ENCODE results near the gene IFITM5.

The IFITM5 gene

DNA sequence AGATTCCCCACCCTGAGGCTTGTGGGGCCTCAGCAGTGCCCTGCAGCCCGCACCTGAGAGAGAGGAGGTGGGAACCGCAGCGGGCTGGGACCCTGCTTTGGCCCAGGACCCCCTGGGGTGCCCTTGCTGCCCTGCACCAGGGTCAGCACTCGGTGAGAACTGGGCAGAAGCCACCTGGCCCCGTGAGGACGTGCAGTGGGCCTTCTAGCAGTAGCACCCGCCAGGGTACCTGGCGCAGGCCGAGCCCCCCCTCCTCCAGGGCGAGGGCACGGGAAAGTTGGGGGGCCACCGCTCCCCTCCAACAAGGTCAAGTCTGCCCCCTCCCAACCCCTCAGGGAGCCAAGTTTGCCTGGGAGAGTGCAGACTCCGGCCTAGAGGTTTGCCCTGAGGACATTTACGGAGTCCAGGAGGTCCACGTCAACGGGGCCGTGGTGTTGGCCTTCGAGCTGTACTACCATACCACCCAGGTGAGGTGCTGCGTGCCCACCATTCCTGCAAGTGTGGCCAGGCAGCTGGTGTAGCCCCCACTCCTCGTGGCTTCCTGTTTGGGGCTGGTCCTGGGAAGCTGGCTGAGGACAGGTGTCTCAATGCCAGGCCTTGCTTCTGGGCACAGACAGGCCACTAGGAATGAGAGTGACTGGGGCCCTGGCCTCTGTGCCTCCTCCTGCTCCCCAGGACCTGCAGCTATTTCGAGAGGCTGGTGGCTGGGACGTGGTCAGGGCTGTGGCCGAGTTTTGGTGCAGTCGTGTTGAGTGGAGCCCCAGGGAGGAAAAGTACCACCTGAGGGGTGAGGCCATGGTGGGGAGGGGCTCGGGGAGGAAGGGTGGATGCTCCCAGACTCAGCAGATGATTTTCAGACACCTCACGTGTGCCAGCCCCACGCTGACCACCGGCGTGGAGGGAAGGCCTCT lies 6.9 kb downstream of the IFITM5 start:
- no peak for TF ChIP-seq FOXP2 (optimal IDR thresholded peaks at IDR 0.05; ENCODE audit: borderline replicate concordance, extremely low read depth, extremely low read length, insufficient read depth)
- TF ChIP-seq REST (IDR thresholded peaks at IDR 0.05; ENCODE audit: insufficient read depth in 1 of 2, low read depth in 2 of 2, low read length in 2 of 2), result no peak
- TF ChIP-seq TAF1 (IDR thresholded peaks at IDR 0.05; ENCODE audit: borderline replicate concordance, insufficient read depth, low read length), result no peak
- no peak for TF ChIP-seq SIN3A (IDR thresholded peaks at IDR 0.05; ENCODE audit: borderline replicate concordance, insufficient read depth, low read length)
- TF ChIP-seq POLR2AphosphoS5 (IDR thresholded peaks at IDR 0.05; ENCODE audit: low read depth, low read length), result no peak

DNA sequence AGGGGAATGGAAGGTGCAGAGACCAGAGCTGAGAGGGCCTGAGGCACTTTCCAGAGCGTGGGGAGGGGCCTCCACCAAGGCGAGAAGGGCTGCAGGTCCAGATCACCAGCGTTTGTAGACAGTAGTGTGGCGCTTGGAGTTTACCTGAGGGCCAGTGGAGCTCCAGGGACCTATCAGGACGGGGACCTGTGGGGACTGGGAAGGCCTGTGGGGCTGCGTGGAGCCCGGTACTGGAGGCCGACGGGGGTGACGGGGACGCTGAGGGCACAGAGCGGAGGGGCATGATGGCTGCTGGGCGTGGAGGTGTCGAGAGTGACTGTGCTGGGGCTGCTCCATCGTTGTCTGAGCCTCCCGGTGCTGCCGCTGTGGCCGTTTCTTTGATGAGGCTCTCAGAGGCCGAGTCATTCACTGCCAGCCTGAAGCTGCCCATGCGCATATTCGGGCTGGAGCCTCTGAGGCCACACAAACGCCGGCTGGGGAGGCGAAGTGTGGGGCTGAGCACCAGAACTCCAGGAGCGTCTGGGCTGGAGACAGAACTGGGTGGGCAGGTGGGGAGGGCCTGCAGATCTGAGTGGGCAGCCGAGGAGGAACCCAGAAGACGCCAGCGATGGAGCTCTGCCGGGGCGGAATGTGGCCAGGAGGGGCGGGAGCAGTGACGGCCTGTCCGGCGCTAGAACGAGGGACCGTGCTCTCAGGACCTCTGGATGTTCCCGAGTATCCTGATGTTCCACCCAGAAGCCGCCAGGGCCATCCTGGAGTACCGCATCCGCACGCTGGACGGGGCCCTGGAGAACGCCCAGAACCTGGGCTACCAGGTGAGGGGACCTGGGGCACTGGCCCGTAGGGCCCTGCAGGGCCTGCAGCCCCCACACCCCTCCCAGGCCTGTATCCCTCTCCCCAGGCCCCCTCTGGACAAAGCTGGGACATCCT lies 7.8 kb downstream of the IFITM5 start:
- TF ChIP-seq POLR2AphosphoS5 (IDR thresholded peaks at IDR 0.05; ENCODE audit: low read depth, low read length) (no peak), TAF1 (IDR thresholded peaks at IDR 0.05; ENCODE audit: borderline replicate concordance, insufficient read depth, low read length) (no peak), REST (IDR thresholded peaks at IDR 0.05; ENCODE audit: insufficient read depth in 1 of 2, low read depth in 2 of 2, low read length in 2 of 2) (no peak), FOXP2 (optimal IDR thresholded peaks at IDR 0.05; ENCODE audit: borderline replicate concordance, extremely low read depth, extremely low read length, insufficient read depth) (no peak), SIN3A (IDR thresholded peaks at IDR 0.05; ENCODE audit: borderline replicate concordance, insufficient read depth, low read length) (no peak)

GRCh38 chr11:290621-291231 lies 8.6 kb downstream of the IFITM5 start:
- no peak for TF ChIP-seq POLR2AphosphoS5 (IDR thresholded peaks at IDR 0.05; ENCODE audit: low read depth, low read length)
- TF ChIP-seq FOXP2 (optimal IDR thresholded peaks at IDR 0.05; ENCODE audit: borderline replicate concordance, extremely low read depth, extremely low read length, insufficient read depth), result no peak
- no peak for TF ChIP-seq TAF1 (IDR thresholded peaks at IDR 0.05; ENCODE audit: borderline replicate concordance, insufficient read depth, low read length)
- TF ChIP-seq SIN3A (IDR thresholded peaks at IDR 0.05; ENCODE audit: borderline replicate concordance, insufficient read depth, low read length), result no peak
- no peak for TF ChIP-seq REST (IDR thresholded peaks at IDR 0.05; ENCODE audit: insufficient read depth in 1 of 2, low read depth in 2 of 2, low read length in 2 of 2)

DNA sequence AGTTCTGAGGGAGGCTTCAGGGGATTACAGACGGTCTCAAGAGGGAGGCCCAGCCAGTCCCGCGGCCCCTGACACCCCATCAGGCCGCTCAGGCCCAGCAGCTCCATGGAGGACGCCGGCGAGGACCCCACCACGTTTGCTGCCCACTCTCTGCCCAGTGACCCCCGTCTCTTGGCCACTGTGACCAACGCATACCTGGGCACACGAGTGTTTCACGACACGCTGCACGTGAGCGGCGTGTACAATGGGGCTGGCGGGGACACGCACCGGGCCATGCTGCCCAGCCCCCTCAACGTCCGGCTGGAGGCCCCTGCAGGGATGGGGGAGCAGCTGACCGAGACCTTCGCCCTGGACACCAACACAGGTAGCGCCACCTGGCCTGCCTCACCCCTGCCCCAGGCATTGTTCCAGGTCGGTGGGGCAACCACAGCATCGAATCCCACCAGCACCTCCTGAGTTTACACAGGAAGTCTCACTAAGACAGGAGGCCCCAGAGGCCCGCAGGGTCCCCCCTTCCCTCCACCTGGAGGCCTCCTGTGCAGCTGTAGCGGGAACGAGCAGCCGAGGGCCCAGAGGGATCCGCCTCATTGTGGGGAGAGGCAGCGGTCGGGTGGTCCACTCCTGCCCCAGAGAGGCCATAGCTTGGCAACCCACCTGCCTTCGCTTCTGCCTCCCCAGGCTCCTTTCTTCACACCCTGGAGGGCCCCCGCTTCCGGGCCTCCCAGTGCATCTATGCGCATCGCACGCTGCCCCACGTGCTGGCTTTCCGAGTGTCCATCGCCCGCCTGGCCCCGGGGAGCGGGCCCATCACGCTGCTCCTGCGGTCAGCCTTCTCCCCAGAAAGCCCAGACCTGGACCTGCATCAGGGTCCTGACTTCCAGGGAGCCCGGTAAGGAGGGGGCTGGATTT lies 9.4 kb downstream of the IFITM5 start:
- no peak for TF ChIP-seq TAF1 (IDR thresholded peaks at IDR 0.05; ENCODE audit: borderline replicate concordance, insufficient read depth, low read length)
- no peak for TF ChIP-seq FOXP2 (optimal IDR thresholded peaks at IDR 0.05; ENCODE audit: borderline replicate concordance, extremely low read depth, extremely low read length, insufficient read depth)
- no peak for TF ChIP-seq REST (IDR thresholded peaks at IDR 0.05; ENCODE audit: insufficient read depth in 1 of 2, low read depth in 2 of 2, low read length in 2 of 2)
- TF ChIP-seq SIN3A (IDR thresholded peaks at IDR 0.05; ENCODE audit: borderline replicate concordance, insufficient read depth, low read length), result no peak

Data from PFSK-1 (cell line).